ENCODE data around the gene RPS27L. TPM values are rescaled to one million over a fixed set of nuclear protein-coding genes. Genes with fewer than 3 reads are reported as not detected.

The RPS27L gene
- total RNA-seq, 1 experiment from 2014 or later = 154 TPM

DNA sequence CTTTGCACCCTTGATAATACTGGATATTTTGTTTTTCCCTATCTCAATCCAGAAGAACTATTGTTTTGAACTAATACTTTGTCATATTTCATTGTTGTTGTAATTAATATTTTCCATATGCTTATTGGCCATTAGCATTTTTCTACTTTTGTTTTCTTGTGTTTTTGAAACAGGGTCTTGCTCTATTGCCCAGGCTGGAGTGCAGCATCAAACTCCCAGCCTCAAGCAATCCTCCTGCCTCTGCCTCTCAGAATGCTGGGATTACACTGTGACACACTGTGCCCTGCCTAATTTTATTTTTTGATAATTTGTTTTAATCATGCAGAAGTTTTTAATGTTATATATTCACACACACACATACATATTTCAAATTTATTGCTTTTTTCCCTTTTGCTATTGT is 3.4 kb upstream of the RPS27L start:
- POLR2A ChIA-PET = interaction anchor here (0.6 to 1.0 kb wide), 2 partner anchors 29 to 118 kb away, joined by 3 read pairs; partner anchors contain the start of gene RAB8B
- intact Hi-C loops (cut with micrococcal nuclease) = no loop called here
- no peaks in the 10 kb centered on the region for H3K27me3 Mint-ChIP-seq (ENCODE audit: insufficient read depth, unreplicated experiment)

DNA sequence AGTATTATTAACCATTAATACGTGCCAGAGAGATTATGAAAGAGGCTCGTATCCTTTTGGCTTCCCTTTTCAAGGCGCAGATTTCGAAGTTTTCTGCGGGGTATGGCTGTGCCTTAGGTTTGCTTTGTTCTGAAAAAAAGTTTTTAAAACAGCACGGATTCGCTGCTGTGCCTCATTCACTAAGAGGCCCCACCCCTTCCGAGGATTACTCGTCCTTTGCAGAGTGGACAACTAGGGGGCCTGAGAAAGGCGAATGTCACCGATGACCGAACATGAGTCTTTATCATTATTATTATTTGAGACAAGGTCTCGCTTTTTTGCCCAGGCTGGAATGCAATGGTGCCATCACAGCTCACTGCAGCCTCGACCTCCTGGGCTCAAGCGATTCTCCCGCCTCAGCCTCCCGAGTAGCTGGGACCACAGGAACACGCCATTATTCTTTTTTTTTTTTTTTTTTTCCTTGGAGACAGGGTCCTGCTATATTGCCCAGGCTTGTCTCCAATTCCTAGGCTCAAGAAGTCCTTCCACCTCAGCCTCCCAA is 684 bp upstream of the RPS27L start:
- Mint-ChIP-seq H3K36me3 (ENCODE audit: insufficient read depth, unreplicated experiment) (peaks cover 52% of the 10 kb centered on the region), H3K27ac (ENCODE audit: low read depth, unreplicated experiment) (peak overlapping the region; percentile 98), H3K9me3 (ENCODE audit: unreplicated experiment) (peaks cover 7% of the 10 kb centered on the region), H3K4me3 (ENCODE audit: unreplicated experiment) (peak overlapping the region; percentile 92), H3K27me3 (ENCODE audit: insufficient read depth, unreplicated experiment) (no peaks in the 10 kb centered on the region), H3K4me1 (ENCODE audit: insufficient read depth, unreplicated experiment) (no peaks in the 10 kb centered on the region)
- intact Hi-C loops (cut with micrococcal nuclease) = loop anchor here (1.0 to 5.0 kb wide), 2 partner anchors 119 to 244 kb away; partner anchors contain the start of gene APH1B
- peak; percentile 56 for DNase-seq (ENCODE audit: unreplicated experiment)
- ChIA-PET POLR2A (interaction anchor here (0.6 to 3.2 kb wide), 32 partner anchors 11 to 938 kb away, joined by 3 to 100 read pairs (median 5); partner anchors contain the start of genes APH1B, LACTB, RAB8B and SNX1), CTCF (interaction anchor here (0.5 to 1.1 kb wide), 4 partner anchors 10 to 108 kb away, joined by 3 to 5 read pairs (median 4); no protein-coding TSS in a partner anchor)
- TF ChIP-seq, protein P1, sequence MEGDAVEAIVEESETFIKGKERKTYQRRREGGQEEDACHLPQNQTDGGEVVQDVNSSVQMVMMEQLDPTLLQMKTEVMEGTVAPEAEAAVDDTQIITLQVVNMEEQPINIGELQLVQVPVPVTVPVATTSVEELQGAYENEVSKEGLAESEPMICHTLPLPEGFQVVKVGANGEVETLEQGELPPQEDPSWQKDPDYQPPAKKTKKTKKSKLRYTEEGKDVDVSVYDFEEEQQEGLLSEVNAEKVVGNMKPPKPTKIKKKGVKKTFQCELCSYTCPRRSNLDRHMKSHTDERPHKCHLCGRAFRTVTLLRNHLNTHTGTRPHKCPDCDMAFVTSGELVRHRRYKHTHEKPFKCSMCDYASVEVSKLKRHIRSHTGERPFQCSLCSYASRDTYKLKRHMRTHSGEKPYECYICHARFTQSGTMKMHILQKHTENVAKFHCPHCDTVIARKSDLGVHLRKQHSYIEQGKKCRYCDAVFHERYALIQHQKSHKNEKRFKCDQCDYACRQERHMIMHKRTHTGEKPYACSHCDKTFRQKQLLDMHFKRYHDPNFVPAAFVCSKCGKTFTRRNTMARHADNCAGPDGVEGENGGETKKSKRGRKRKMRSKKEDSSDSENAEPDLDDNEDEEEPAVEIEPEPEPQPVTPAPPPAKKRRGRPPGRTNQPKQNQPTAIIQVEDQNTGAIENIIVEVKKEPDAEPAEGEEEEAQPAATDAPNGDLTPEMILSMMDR (IDR thresholded peaks at IDR 0.05; ENCODE audit: unreplicated experiment) = no peak
- TSS peak; percentile 73 for BruUV-seq (replicated peaks)

More for the DNA sequence above, 3.4 kb upstream of the RPS27L start:
- no TSS peak for BruUV-seq (replicated peaks)
- DNase-seq (ENCODE audit: unreplicated experiment) = no peak
- Mint-ChIP-seq H3K4me3 (ENCODE audit: unreplicated experiment) (no peak overlapping the region), H3K36me3 (ENCODE audit: insufficient read depth, unreplicated experiment) (peaks cover 25% of the 10 kb centered on the region), H3K4me1 (ENCODE audit: insufficient read depth, unreplicated experiment) (no peaks in the 10 kb centered on the region), H3K27ac (ENCODE audit: low read depth, unreplicated experiment) (no peak overlapping the region), H3K9me3 (ENCODE audit: unreplicated experiment) (peaks cover 7% of the 10 kb centered on the region)
- CTCF ChIA-PET = interaction anchor here (1.3 kb wide), 1 partner anchor 15 kb away, joined by 3 read pairs; no protein-coding TSS in a partner anchor
- TF ChIP-seq, protein P1 (IDR thresholded peaks at IDR 0.05; ENCODE audit: unreplicated experiment) = no peak

DNA sequence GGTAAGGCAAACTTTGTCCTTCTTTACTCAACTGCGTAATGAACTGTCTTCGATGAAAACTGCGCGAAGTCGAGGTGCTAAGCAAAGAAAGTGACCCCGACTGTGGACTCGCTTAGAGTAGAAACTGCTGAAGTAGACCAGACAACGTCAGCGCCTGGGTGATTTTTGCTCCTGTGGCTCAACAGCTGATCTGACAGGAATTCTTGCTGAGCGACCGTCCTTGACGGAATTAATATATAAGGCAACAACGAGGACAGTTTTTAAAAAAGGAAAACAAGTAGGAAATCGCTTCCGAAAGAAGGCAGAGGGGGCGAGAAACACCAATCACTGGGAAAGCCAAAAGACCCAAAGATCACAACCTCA is 541 bp downstream of the RPS27L start:
- TF ChIP-seq, protein P1 (IDR thresholded peaks at IDR 0.05; ENCODE audit: unreplicated experiment) = no peak
- Mint-ChIP-seq H3K4me1 (ENCODE audit: insufficient read depth, unreplicated experiment) (no peaks in the 10 kb centered on the region), H3K27ac (ENCODE audit: low read depth, unreplicated experiment) (peak overlapping the region; percentile 98), H3K4me3 (ENCODE audit: unreplicated experiment) (peak overlapping the region; percentile 92), H3K9me3 (ENCODE audit: unreplicated experiment) (peaks cover 7% of the 10 kb centered on the region), H3K27me3 (ENCODE audit: insufficient read depth, unreplicated experiment) (no peaks in the 10 kb centered on the region), H3K36me3 (ENCODE audit: insufficient read depth, unreplicated experiment) (peaks cover 64% of the 10 kb centered on the region)
- ChIA-PET CTCF (interaction anchor here (0.6 to 0.7 kb wide), 4 partner anchors 10 to 1658 kb away, joined by 3 read pairs; no protein-coding TSS in a partner anchor), POLR2A (interaction anchor here (0.7 to 3.2 kb wide), 33 partner anchors 8 to 939 kb away, joined by 3 to 100 read pairs (median 5); partner anchors contain the start of genes APH1B, LACTB, RAB8B and SNX1)
- peak; percentile 40 for DNase-seq (ENCODE audit: unreplicated experiment)
- intact Hi-C loops (cut with micrococcal nuclease) = loop anchor here (1.0 to 5.0 kb wide), 3 partner anchors 35 to 246 kb away; partner anchors contain the start of genes APH1B and LACTB
- BruUV-seq (replicated peaks) = TSS peak; percentile 66

DNA sequence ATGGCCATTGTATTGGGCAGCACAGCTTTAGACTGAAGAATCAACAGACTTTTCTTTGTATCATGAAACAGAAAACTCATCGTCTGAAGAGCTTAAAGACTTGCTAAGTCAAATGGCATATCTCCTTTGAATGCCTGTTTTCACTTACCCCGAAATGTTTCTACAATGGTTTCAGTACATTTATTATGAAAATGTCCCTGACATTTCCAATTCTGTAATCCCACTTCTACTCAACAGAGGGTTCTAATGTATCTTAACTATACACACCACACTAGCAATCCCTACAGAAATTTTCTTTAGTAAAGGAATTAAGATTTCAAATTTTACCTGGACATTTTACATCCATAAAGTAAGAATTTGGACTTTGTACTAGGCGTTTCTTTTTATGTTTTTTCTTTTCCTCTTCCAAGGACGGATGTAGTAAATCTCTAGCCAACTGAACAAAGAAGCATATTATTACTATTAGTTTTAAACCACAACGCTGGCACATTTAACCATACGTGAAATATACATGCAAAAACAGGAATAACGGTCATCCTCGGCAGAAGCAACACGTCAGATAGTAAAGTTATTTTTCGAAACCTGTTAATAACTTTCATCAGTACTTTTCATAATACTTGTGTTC is 1.1 kb downstream of the RPS27L start:
- ChIA-PET CTCF (interaction anchor here (0.7 kb wide), 2 partner anchors 396 to 1659 kb away, joined by 3 read pairs; no protein-coding TSS in a partner anchor), POLR2A (interaction anchor here (0.7 to 3.2 kb wide), 25 partner anchors 9 to 939 kb away, joined by 3 to 100 read pairs (median 6); partner anchors contain the start of genes APH1B, RAB8B and SNX1)
- TF ChIP-seq, protein P1 (IDR thresholded peaks at IDR 0.05; ENCODE audit: unreplicated experiment) = no peak
- Mint-ChIP-seq H3K27me3 (ENCODE audit: insufficient read depth, unreplicated experiment) (no peaks in the 10 kb centered on the region), H3K36me3 (ENCODE audit: insufficient read depth, unreplicated experiment) (peaks cover 70% of the 10 kb centered on the region), H3K27ac (ENCODE audit: low read depth, unreplicated experiment) (peak overlapping the region; percentile 98), H3K4me3 (ENCODE audit: unreplicated experiment) (peak overlapping the region; percentile 92), H3K9me3 (ENCODE audit: unreplicated experiment) (peaks cover 7% of the 10 kb centered on the region), H3K4me1 (ENCODE audit: insufficient read depth, unreplicated experiment) (no peaks in the 10 kb centered on the region)
- no peak for DNase-seq (ENCODE audit: unreplicated experiment)
- intact Hi-C loops (cut with micrococcal nuclease) = loop anchor here (1.0 to 5.0 kb wide), 2 partner anchors 35 to 246 kb away; partner anchors contain the start of gene LACTB
- BruUV-seq (replicated peaks) = no TSS peak
